ENCODE results near the gene SLCO4A1. TPM values are rescaled to one million over a fixed set of nuclear protein-coding genes. Genes with fewer than 3 reads are reported as not detected.

SLCO4A1 gene
- total RNA-seq, 1 experiment from 2014 or later: 4.9 TPM

DNA sequence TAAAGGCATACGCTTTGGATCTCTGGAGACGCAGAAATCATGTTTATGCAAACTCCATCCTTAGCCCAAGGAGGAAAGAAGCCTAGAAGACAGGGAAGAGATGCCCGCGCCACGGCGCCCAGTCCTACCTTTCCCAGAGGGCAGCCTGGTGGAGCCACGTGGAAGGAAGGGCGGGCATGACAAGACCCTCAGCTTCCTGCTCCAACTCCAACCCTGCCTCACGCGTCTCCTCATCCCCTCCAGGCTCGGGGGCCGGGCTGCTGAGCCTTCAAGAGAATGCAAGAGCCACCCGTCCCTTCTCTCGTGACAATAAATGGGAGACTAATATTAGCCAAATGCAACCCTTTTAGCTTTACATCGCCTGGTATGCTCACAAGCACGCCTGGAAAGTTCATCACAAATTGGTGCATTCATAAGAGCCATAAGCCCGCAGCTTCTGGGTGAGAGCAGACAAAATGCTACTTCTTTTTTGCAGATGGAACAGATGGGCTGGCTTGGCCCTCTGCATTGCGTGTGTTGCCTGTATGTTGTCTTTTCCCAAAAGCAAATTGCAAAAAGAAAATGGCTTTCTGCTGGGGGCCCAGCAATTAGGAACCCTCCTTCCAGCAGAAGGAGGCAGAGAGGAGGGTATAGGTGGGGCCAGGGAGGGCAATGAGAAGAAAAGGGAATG lies 58.1 kb downstream of the SLCO4A1 start:
- DNase-seq (ENCODE audit: low spot score): no peak

DNA sequence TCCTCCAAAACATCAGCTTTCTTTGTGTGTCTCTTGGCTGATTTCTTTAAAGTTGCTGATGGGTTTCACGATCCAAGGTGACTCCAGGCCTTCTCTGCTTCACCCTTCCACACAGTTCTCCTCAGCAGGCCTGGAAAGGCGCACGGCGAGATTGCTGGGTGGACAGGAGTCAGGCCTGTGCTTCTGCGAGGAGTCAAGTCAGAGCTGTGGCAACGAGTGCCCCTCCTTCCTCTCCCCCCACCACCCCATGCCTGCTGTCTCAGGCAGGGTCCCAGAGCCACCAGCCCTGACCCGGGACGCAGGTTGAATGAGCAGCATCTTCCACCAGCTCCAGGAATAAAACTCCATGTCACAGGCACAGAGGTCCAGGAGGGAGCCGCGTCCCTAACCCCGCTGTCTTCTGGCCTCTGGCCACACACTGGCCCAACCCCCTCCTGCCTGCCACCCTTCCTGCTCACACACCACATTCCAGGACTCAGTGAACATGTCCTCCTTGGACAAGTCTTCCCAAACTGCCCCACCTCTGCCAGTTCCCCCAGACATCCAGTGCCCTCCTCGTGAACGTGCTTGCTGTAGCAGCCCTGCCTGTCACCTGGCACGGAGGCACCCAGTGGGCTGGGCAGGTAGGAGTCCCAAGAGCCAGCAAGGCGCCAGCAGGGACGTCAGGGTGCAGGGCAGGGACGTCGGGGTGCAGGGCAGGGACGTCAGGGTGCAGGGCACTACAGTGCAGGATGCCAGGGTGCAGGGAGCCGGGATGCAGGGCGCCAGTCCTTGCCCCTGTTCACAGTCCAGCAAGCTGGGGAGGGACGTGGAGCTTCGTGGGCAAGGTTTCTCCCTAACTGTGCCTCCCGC lies 59.1 kb downstream of the SLCO4A1 start:
- no peak for DNase-seq (ENCODE audit: low spot score)

DNA sequence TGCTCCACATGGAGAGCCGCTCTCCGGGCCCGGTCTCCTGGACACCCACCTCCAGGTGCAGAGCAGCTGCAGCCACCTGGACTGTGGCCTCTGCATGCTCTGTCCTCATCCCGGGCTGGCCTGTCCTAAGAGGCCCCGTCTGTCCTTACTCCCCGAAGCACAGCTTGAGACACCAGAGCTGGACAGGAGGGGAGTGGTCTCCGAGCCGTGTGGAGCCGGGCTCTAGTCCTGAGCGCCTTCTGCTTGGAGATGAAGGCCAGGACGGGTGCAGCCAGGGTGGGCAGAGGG lies 59.7 kb downstream of the SLCO4A1 start:
- DNase-seq (ENCODE audit: low spot score): no peak

DNA sequence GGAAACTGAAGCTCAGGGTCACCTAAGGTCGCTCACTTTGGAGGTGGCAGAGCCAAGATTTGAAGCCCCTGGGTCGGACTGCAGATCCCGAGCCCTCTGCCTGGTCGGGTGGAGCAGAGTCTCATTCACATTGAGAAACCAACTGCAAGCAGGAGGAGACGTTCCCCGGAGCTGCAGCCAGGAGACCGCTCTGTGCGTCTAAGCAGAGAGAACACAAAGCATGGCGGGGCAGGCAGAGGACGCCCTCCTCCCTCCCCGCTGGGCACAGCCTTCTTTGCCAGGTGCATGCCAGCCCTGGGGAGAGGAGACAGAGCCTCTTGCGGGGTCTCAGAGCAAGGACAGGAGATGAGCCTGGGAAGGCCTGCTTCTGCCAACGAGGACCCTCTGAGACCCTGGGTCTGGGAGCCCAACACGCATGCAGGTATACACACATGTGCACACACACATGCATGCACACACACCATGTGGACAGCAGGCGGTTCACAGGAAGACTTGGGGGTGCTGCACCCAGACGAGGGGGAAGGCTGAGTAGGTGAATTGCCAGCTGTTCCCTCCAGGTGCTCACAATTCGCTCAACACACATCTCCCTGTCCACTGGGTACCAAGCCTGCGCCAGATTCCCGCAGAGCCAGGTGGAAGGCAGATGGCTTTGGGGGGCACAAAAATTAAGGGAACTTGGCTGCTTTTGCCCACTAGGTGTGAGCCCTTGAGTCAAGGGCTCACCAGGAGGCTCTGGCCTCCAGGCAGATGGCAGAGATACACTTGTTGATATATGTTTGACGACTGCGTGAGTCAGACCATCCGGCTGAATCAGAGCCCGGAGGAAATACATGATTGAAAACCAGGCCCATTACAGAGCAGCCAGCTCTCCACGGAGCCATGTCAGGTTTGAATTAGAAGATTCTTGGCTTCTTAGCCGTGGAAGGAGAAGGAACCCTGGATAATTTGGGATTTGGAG lies 60.9 kb downstream of the SLCO4A1 start:
- DNase-seq (ENCODE audit: low spot score): peak; percentile 70

DNA sequence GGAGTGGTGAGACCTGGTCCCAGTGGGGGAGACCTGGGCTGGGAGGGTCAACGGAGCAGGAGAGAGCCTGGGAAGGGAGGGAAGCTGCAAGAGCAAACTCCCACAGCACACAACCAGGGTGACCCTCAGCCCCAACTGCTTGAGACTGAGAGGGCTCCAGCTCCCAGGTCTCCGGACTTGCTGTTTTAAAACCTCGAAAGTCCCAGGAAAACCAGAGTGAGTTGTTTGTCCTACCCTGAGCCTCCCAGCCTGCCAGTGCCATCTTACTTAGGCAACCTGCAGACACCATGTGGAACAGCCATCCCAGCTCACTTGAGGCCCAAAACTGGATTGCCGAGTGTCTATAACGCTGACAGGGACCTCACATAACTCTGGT lies 61.5 kb downstream of the SLCO4A1 start:
- DNase-seq (ENCODE audit: low spot score): no peak

DNA sequence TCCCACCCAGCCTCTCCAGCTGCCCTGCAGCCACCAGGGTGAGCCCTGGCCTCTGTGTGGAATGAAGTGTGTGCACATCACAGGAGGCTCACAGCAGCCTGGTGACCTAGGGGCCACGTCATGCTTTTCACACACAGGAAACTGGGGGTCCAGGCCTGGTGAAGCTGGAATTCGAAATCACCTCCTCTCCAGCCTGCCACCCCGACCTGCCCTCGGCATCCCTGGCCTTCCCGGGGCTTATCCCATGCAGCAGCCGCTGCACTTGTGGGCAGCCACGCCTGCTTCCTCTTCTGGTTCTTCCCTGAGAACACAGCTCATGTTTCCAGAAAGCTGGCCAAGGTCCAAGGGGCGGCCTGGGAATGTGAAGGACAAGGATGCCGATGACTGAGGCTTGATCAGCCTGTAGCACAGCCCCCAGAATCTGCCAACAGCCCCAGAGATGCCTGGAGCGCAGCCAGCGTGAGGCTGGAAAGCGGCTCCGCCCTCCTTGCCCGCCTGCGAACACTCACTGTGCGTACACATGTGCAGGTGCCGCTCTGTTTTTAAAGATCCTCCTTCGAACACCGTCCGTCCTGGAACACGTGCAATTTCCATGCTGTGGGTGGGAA lies 62.1 kb downstream of the SLCO4A1 start:
- DNase-seq (ENCODE audit: low spot score): peak; percentile 92

DNA sequence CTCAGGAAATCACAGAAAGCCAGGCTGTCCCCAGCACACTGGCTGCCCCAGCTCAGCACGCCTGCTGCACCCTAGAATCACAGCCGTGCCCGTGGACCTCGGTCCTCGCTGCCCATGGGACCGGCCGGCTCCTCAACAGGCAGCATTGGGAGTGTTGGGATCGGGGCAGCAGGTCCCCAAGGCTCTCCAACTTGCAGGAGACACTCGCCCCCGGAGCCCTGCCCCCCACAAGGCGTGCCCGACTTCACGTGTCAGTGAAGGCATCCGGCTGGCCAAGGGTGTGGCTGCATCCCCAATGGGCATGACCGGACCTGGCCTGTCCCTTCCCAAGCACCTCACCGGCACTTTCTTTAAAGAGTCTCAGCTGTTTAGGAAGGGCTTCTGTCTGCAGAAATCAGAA lies 63.3 kb downstream of the SLCO4A1 start:
- no peak for DNase-seq (ENCODE audit: low spot score)

DNA sequence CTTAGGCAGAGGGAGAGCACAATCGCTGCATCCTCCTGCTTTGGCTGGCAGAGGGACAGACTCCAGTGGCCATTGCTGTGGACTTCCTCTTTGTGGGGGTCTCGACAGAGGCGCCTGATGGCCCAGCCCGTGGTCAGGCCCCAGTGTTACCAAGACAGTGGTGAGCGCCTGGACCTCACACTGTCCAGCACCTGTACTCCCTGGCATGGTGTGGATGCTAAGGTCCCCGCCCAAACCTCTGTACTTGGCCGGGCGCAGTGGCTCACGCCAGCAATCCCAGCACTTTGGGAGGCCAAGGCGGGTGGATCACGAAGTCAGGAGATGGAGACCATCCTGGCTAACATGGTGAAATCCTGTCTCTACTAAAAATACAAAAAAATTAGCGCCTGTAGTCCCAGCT lies 64.0 kb downstream of the SLCO4A1 start:
- no peak for DNase-seq (ENCODE audit: low spot score)

DNA sequence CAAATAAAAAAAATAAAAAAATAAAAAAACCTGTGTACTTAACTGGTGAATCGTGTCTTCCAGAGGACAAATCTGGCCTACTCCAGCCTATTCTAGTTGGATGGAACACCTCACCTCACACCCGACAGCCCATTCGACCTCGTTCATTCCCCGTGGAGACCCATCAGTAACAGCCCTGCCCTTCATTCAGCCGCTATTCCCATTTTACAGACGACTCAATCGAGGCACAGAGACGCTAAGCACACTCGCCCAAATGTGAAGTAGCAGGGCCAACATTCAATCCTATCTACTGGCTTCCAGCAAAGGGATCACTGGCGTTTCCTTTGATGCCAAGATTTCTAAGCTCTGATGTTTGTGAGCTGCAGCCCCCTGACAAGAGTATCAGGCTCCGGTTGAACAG lies 64.6 kb downstream of the SLCO4A1 start:
- no peak for DNase-seq (ENCODE audit: low spot score)

DNA sequence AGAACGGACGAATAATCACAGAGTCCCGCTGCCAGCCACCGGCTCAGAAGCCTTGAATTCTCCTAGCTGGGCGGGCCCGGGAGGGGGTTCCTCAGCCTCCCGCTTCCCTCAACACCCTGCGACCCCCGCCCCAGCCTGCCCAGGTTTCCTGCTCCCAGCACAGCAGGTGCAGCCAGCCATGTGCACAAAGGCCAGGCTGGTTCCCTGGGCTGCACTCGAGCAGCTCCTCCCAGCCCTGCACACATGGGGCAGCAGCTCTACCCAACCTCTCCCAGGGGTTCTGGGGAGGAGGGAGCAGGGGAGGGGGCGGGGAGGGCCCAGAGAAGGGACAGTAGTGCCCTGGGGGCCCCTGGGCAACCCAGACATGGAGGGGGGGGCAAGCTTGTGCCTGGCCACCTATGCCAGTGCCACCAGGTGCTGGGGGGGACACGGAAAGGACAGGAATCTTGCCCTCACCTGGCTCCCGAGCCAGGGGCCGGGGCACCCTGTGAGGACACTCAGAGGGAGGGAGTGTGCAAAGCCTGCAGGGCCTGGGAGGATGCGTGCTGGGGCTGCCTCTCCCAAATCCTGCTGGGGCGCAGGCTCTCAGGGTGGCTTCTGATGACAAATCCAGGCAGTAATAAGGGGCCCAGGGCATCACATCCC lies 65.1 kb downstream of the SLCO4A1 start:
- DNase-seq (ENCODE audit: low spot score): no peak

DNA sequence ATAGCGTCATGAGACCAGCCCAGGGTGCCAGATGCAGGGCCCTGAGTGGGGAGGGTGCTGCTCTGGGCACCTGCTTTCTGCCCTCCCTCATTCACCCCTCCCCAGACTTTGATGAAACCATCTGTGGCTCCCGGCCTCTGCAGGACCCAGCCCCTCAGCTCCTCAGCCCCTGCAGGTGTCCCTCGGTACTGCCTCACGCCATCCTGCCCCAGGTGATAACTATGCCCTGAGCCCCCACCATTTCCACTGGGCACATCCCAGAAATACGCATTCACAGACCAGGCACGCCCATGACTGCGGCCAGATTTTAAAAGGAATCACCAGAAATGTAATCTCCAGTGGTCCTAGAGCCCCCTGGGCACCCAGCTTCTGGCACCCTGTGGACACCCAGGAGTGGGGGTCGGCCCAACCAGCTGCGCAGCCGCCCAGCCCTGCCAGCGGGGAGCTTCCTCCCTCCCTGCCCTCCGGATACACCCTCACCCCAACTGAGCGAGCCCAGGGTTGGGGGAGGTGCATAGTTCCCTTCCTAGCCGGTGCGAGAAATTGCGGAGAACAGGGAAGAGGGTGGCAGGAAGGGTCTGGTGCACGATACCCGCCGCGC lies 65.7 kb downstream of the SLCO4A1 start:
- no peak for DNase-seq (ENCODE audit: low spot score)

DNA sequence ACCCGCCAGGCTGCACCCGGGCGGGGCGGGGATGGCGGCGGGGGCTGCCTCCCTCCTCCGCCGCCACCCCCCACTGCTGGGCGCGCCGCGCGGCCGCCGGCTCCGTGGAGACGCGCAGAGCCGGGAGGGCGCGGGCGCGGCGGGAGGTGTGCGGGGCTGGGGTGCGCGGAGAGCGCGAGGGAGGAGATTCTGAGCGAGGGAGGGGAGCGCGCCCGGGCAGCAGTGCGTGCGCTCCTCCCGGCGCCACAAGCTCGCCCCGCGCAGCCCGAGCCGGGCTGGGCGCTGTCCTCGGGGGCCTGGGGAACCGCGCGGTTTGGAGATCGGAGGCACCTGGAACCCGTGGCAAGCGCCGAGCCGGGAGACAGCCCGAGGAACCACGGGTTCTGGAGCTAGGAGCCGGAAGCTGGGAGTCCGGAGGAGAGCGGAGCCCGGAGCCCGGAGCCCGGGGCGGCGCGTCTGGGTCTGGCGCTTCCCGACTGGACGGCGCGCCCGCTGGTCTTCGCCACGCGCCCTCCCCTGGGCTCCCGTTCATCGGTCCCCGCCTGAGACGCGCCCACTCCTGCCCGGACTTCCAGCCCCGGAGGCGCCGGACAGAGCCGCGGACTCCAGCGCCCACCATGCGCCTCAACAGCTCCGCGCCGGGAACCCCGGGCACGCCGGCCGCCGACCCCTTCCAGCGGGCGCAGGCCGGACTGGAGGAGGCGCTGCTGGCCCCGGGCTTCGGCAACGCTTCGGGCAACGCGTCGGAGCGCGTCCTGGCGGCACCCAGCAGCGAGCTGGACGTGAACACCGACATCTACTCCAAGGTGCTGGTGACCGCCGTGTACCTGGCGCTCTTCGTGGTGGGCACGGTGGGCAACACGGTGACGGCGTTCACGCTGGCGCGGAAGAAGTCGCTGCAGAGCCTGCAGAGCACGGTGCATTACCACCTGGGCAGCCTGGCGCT lies 66.6 kb downstream of the SLCO4A1 start, which contains the start of gene NTSR1:
Gene NTSR1 (plus strand): TSS at position 246 of the 946 bp plus-strand sequence. CDS start 372 bp downstream, at position 618.
- no peak for DNase-seq (ENCODE audit: low spot score)

DNA sequence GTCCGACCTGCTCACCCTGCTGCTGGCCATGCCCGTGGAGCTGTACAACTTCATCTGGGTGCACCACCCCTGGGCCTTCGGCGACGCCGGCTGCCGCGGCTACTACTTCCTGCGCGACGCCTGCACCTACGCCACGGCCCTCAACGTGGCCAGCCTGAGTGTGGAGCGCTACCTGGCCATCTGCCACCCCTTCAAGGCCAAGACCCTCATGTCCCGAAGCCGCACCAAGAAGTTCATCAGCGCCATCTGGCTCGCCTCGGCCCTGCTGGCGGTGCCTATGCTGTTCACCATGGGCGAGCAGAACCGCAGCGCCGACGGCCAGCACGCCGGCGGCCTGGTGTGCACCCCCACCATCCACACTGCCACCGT lies 67.2 kb downstream of the SLCO4A1 start:
- DNase-seq (ENCODE audit: low spot score): no peak

DNA sequence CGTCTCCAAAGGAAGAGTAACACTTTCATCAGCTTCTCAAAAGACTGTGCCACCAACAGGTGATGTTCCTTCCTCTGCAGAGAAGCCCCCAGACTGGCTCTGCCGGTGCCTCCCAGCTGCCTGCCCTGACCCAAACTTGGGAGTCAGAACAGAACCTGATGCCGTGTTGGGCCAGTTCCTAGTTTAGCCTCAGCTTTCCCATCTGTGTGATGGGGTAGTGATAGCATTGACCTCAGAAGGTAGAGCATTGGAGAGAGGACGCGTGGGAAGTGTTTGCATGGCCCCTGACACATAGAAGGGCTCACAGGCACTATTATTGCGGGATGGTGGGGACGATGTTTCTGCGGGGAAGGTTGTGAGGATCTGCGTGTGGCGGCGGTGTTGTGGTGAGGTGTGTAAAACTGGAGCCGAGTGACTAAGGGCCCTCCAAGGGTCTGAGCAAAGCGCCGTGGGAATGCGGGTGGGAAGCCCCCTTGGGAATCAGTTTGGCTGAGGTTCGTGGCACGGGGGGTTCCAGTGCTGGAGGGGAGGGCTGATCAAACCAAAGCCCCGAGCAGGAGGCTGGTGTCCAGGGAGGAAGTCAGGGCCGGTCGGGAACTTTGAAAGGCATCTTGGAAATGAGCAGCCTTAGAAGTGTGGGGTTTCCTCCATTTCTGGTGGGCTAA lies 68.0 kb downstream of the SLCO4A1 start:
- DNase-seq (ENCODE audit: low spot score): no peak

DNA sequence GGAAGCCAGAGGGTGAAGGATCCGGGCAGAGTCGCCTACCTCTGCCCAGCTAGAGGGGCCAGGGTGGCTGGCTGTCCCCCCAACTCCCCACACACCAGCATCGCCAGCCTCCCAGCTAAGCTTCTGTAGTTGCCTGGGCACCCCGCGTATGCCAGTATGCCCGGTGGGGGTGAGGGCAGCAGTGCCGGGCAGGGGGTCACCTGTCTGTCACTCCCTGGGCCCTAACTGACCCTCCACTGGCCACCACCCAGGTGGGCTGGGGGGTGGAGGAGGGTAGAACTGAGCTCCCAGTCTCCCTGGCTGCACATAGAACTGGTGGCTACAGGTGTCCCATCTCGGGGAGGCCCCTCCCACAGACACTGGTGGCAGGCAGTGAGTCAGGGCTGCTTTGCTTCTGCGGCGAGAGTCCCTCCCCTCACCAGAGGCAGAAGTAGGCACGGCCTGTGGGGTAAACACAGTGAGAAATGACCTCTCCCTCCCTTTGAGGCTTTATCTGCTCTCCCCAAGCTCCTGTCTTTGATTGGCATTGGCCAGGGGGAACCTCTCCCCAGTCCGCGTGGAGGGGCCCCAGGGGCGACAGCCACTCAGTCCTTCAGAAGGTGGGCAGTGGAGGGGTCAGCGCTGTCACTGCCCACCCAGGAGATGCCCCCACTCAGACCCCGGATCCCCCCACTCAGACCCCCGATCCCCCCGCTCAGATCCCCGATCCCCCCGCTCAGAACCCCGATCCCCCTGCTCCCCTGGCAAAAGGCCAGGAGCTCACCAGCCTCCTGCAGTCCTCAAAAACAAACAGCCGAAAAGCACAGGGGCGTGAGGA lies 68.8 kb downstream of the SLCO4A1 start:
- peak; percentile 53 for DNase-seq (ENCODE audit: low spot score)

DNA sequence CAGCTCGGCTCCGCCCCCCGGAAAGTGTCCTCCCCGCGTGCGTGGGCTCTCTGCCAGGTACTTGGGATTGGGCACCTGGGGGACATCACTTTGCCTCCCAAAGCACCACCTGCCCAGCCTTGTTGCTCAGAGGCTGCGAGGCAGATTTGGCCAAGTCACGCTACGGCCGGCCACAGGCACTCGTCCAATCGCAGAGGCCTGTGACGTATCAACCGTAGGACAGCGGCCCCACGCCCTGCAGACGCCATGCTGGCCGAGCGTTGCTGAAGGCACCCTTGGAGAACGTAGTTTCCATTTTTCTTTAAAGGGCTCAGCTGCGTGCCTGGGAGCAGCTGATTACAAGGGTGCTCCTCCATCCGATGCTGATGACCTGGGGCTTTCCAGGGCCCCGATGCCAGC lies 69.4 kb downstream of the SLCO4A1 start:
- DNase-seq (ENCODE audit: low spot score): no peak

DNA sequence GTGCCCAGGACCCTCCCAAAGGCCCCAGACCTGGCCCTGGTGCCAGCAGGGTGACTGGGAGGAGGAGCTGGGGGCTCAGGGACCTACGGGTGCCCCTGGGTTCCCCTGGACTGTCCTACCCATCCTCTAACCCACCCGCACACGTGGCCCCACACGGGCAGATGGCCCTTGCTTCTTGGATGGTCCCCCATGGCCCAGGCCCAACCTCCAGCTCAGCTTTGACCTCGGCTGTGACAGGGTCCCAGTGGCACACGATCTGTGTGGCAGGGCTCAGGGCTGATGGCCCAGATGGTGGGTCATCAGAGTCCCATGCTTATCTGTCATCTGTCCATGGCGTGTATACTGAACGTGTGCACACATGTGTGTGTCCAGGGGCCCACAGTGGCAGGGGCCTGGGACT lies 70.3 kb downstream of the SLCO4A1 start:
- no peak for DNase-seq (ENCODE audit: low spot score)

DNA sequence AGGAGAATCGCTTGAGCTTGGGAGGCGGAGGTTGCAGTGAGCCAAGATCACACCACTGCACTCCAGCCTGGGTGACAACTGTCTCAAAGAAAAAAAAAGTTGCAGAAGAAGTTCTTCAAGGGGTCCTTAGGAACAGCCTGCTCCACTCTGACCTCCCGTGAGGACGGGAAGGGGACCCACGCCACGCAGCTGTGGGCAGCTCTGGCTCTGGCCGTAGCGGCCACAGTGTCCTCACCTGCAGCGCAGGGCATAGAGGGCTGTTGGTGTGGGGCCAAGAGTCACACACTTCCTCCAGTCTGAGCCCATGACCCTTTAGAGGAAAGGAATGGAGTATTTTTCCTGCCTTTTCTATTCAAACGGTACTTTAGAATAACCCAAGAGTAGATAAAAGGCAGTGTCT lies 71.7 kb downstream of the SLCO4A1 start:
- no peak for DNase-seq (ENCODE audit: low spot score)
